Measurements from ENCODE around the gene HCK.

HCK gene

DNA sequence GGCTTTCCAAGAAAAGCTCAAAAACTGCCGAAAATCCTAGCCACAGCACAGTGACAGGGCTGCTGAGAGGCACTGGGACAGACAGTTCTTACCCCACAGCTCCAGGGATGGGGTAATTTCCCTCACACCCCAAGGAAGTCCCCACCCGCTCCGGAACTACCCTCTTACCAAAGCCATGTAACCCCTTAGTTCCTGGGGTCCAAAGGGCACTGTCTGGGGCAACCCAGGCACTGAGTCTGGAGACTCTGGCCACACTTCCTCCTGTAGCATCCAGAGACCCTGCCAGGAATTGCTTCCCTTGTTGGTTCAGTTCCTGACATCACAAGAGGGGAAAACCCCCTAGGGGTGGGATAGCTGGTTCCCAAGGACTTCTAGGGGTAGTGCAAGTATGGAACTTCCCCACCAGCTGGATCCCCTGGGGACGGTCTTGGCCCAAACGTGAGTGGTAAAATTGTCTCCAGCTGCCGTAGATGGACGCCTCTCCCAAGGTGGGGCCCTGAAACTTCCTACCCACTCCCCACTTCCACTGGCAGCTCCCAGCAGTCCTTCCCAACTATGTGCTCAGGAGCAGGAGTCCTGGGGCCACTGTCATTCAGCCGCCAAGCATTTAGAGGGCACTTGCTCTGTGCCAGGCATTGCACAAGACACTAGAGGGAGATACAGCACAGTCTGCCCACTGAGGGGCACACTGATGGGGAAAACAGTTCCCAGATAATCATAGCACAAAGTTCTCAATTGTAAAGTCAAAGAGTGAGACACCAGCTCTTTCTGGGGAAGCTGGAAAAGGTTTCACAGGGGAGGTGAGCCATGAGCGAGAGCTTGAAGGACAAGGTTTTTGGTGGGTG lies 17.2 kb upstream of the HCK start:
- peak; percentile 41 for DNase-seq (ENCODE audit: low spot score)
- TF ChIP-seq, protein P1, sequence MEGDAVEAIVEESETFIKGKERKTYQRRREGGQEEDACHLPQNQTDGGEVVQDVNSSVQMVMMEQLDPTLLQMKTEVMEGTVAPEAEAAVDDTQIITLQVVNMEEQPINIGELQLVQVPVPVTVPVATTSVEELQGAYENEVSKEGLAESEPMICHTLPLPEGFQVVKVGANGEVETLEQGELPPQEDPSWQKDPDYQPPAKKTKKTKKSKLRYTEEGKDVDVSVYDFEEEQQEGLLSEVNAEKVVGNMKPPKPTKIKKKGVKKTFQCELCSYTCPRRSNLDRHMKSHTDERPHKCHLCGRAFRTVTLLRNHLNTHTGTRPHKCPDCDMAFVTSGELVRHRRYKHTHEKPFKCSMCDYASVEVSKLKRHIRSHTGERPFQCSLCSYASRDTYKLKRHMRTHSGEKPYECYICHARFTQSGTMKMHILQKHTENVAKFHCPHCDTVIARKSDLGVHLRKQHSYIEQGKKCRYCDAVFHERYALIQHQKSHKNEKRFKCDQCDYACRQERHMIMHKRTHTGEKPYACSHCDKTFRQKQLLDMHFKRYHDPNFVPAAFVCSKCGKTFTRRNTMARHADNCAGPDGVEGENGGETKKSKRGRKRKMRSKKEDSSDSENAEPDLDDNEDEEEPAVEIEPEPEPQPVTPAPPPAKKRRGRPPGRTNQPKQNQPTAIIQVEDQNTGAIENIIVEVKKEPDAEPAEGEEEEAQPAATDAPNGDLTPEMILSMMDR (IDR thresholded peaks at IDR 0.05; ENCODE audit: borderline replicate concordance, control extremely low read depth, extremely low read depth, insufficient read depth, missing control alignments) = peak; percentile 64
- in situ Hi-C loops (cut with MboI; ENCODE audit: low sequenced_read_pairs, unreplicated experiment) = loop anchor here (5.0 kb wide), 1 partner anchor 57 kb away; no protein-coding TSS in a partner anchor

DNA sequence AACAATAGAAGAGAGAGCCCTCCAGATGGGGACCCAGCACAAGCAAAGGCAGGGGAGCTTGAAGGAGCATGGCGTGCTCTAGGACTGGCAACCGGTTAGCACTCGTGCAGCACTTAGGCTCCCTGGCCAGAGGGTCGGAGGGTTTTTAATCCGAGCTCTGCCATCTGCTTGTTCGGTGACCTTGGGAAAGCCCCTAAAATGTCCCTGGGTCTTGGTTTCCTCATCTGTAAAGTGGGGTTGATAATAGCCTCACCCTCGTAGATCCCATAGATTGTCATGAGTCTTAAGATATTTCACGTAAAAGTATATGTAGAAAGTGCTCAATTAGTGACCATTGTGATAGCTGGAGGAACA lies 16.6 kb upstream of the HCK start:
- peak; percentile 47 for DNase-seq (ENCODE audit: low spot score)
- in situ Hi-C loops (cut with MboI; ENCODE audit: low sequenced_read_pairs, unreplicated experiment) = no loop called here
- TF ChIP-seq, protein P1 (IDR thresholded peaks at IDR 0.05; ENCODE audit: borderline replicate concordance, control extremely low read depth, extremely low read depth, insufficient read depth, missing control alignments) = no peak

DNA sequence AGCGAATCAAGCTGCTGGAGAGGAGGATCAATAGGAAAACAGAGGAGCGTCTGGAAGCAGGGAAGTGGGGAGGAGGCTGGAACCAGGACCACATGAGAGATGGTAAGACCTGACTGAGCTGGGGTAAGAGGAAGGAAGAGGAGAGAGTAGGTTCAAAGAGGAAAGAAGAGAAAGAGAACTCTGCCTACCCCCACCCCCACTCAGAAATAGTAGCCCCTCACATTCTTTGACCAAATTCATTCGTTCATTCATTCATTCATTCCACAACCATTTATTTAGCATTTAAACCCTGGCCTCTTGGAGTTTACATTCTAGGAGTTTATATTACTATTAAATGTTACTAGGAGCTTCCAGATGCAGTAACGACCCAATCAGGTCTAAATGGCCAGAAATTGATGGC lies 15.8 kb upstream of the HCK start:
- TF ChIP-seq, protein P1 (IDR thresholded peaks at IDR 0.05; ENCODE audit: borderline replicate concordance, control extremely low read depth, extremely low read depth, insufficient read depth, missing control alignments) = no peak
- DNase-seq (ENCODE audit: low spot score) = no peak
- in situ Hi-C loops (cut with MboI; ENCODE audit: low sequenced_read_pairs, unreplicated experiment) = no loop called here

DNA sequence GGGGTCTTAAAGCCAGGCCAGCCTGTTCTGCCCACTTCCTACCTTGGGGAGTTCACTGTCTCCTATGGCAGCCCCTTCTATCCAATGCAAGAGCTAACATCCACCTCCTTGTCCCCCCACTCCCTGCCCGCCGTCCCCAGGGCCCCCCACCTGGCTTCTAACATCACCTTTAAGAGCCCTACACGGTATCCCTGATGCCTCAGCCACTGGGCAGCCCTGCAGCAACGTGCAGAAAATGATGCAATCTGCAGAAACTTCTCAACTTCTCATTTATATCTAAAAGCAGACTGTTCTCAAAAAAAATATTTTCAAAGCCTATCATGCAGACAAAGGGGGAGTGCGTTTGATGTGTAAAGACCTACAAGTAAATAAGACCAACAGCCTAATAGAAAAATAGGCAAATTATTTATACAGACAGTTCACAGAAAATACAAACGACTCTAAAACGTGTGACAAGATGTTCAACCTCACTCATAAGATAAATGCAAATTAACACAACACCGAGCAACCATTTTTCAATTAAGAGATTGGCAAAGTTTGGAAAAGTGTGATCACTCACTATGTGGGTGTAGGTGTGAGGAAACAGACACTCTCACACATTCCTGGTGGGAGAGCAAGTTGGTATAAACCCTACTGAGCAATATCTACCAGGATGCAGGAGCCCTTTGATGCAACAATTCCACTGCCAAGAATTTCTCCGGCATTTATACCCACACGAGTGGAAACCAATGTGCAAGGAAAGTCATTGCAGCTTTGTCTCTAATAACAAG lies 15.1 kb upstream of the HCK start:
- TF ChIP-seq, protein P1 (IDR thresholded peaks at IDR 0.05; ENCODE audit: borderline replicate concordance, control extremely low read depth, extremely low read depth, insufficient read depth, missing control alignments) = no peak
- DNase-seq (ENCODE audit: low spot score) = no peak
- in situ Hi-C loops (cut with MboI; ENCODE audit: low sequenced_read_pairs, unreplicated experiment) = no loop called here

DNA sequence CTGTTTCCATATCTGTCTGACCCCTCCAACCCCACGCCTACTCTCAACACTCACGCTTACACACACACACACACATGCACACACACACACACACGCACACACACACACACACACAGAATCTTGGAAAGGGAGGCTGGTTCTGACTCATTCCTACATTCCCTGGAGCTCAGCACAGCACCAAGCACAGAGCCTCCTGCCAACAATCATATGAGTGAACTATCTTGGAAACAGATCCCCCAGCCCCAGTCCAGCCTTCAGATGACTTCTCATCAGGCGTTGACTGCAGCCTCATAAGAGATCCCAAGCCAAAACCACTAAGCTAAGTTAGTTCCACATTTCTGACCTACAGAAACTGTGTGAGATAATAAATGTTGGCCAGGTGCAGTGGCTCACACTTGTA lies 14.1 kb upstream of the HCK start:
- TF ChIP-seq, protein P1 (IDR thresholded peaks at IDR 0.05; ENCODE audit: borderline replicate concordance, control extremely low read depth, extremely low read depth, insufficient read depth, missing control alignments) = no peak
- in situ Hi-C loops (cut with MboI; ENCODE audit: low sequenced_read_pairs, unreplicated experiment) = no loop called here
- no peak for DNase-seq (ENCODE audit: low spot score)

DNA sequence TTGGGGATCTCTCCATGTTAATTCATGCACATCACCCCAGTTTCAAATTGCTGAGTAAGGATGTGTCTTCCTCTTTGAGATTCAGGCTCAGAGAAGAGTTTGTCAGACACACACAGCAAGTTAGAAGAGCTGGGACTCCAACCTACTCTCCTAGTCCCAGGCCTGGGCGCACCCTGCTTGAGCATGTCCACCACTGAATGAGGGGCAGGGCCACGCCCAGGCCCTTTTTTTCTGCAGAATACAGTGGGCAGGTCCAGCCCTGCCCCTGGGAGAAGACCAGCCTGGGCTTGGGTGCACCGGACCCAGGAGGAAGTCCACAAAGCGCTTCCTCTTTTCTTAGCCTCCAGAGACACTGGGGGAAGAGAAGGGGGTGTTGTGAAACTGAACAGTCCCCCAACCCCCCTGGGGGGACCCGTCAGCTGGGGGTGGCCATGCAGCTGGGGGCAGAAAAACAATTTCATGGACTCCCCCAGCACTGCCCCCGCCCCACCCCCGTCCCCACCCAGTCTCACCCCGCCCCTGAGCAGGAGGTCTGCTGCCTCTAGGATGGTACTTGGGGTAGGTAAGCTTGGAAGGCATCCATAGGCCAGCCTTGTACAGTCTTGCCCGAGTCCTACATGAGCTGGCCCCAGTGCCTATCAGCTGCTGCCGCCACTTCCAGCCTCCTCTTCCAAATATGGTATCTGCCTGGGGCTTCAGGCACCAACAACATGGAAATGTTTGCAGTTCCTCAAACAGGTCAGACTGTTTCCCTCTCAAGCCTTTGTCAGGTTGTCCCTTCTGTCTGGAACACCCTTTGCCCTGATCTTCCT lies 11.7 kb upstream of the HCK start:
- in situ Hi-C loops (cut with MboI; ENCODE audit: low sequenced_read_pairs, unreplicated experiment) = no loop called here
- peak; percentile 62 for DNase-seq (ENCODE audit: low spot score)

More for the DNA sequence above, 11.7 kb upstream of the HCK start:
- TF ChIP-seq, protein P1 (IDR thresholded peaks at IDR 0.05; ENCODE audit: borderline replicate concordance, control extremely low read depth, extremely low read depth, insufficient read depth, missing control alignments) = no peak

Data from GM13976 (cell line).